ENCODE data around the gene SOCS1. TPM values are rescaled to one million over a fixed set of nuclear protein-coding genes. Genes with fewer than 3 reads are reported as not detected.

Gene SOCS1
- total and polyA plus RNA-seq, 2 donors (not counting 3 experiments of a cell fraction or from before 2014, with no cell fraction given) = 1.1 to 1.7 TPM

DNA sequence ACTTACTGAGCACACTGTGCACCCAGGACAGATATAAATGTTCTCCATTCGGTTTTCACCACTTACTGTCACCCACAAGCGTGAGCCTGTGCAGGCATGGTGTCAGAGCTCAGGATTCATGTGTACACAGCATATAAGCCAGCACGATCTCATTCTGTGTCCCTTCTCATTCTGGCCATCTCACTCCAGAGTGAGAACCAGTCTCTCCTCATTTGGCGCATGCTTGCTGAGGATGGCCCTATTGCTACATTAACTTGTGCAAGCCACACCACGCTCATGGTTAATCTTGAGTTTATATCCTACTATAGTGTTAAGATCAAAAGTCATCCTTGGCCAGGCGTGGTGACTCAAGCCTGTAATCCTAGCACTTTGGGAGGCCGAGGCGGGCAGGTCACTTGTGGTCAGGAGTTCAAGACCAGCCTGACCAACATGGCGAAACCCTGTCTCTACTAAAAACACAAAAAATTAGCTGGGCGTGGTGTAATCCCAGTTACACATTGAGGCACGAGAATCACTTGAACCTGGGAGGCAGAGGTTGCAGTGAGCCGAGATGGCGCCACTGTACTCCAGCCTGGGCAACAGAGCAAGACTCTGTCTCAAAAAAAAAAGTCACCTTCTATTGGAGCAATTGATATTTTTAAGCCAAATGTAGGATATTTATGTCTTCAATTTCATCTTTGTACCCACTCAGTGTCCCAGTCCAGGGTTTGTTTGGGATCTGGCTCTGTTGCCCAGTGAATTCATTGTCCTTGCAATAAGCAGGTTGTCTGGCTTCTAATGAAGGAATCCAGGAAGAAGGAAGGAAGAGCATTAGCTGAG lies 20.9 kb downstream of the SOCS1 start:
- FAIRE-seq (no peak), DNase-seq (ENCODE audit: low read depth, low spot score) (no peak)
- ChIA-PET CTCF (no interaction called here), POLR2A (no interaction called here)
- Histone ChIP-seq H3K79me2 (ENCODE audit: control insufficient read depth, insufficient read depth, low read length) (no peaks in the 10 kb centered on the region), H3K27me3 (ENCODE audit: control insufficient read depth in 2 of 2, insufficient read depth in 2 of 2, low read length in 2 of 2) (no peaks in the 10 kb centered on the region), H3K27ac (ENCODE audit: insufficient read depth, low read depth, low read length) (no peak overlapping the region), H3K4me2 (ENCODE audit: insufficient read depth, low read length) (no peak overlapping the region), H3K4me3 (replicated peaks in 1 of 3; ENCODE audit: insufficient read depth in 1 of 3, low read depth in 1 of 3, low read length in 3 of 3) (no peak overlapping the region), H3K36me3 (ENCODE audit: control insufficient read depth in 2 of 2, extremely low read depth in 1 of 2, insufficient read depth in 2 of 2, low read length in 2 of 2) (no peaks in the 10 kb centered on the region), H2AFZ (ENCODE audit: low read depth, low read length) (no peak overlapping the region), H3K9ac (replicated peaks; ENCODE audit: extremely low read depth, insufficient read depth, low read length) (no peak overlapping the region), H3K9me3 (replicated peaks; ENCODE audit: control insufficient read depth, insufficient read depth, low read length) (no peaks in the 10 kb centered on the region), H4K20me1 (replicated peaks; ENCODE audit: control insufficient read depth, extremely low read depth, insufficient read depth, low read length) (no peaks in the 10 kb centered on the region), H3K4me1 (ENCODE audit: control insufficient read depth, extremely low read depth, insufficient read depth, low read length) (no peaks in the 10 kb centered on the region), H3K9me1 (replicated peaks; ENCODE audit: control insufficient read depth, extremely low read depth, insufficient read depth, low read length) (no peaks in the 10 kb centered on the region)
- dilution Hi-C loops (cut with MboI; ENCODE audit: extremely low pct_ligation_motif_present, low sequenced_read_pairs) = no loop called here
- TF ChIP-seq JUN (IDR thresholded peaks at IDR 0.05; ENCODE audit: borderline replicate concordance, insufficient read depth, insufficient read length, low read depth) = no peak
- no peak for TF ChIP-seq MYC (IDR thresholded peaks at IDR 0.05; ENCODE audit: low read depth, low read length)
- TF ChIP-seq GATA2 (IDR thresholded peaks at IDR 0.05; ENCODE audit: insufficient read depth, insufficient read length, low read depth, low read length) = no peak
- no peak for TF ChIP-seq EZH2 (IDR thresholded peaks at IDR 0.05; ENCODE audit: borderline replicate concordance, low read depth, low read length, severe bottlenecking)
- TF ChIP-seq, protein P1, sequence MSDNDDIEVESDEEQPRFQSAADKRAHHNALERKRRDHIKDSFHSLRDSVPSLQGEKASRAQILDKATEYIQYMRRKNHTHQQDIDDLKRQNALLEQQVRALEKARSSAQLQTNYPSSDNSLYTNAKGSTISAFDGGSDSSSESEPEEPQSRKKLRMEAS (IDR thresholded peaks at IDR 0.05; ENCODE audit: insufficient read depth, insufficient read length) = no peak
- TF ChIP-seq POLR2A (IDR thresholded peaks at IDR 0.05; ENCODE audit: low read depth, low read length) = no peak
- TF ChIP-seq FOS (IDR thresholded peaks at IDR 0.05; ENCODE audit: borderline replicate concordance, insufficient read depth, low read length) = no peak
- TF ChIP-seq, protein P2, sequence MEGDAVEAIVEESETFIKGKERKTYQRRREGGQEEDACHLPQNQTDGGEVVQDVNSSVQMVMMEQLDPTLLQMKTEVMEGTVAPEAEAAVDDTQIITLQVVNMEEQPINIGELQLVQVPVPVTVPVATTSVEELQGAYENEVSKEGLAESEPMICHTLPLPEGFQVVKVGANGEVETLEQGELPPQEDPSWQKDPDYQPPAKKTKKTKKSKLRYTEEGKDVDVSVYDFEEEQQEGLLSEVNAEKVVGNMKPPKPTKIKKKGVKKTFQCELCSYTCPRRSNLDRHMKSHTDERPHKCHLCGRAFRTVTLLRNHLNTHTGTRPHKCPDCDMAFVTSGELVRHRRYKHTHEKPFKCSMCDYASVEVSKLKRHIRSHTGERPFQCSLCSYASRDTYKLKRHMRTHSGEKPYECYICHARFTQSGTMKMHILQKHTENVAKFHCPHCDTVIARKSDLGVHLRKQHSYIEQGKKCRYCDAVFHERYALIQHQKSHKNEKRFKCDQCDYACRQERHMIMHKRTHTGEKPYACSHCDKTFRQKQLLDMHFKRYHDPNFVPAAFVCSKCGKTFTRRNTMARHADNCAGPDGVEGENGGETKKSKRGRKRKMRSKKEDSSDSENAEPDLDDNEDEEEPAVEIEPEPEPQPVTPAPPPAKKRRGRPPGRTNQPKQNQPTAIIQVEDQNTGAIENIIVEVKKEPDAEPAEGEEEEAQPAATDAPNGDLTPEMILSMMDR (IDR thresholded peaks at IDR 0.05; ENCODE audit: extremely low read depth in 1 of 2, insufficient read depth in 1 of 2, low read depth in 1 of 2, low read length in 2 of 2) = no peak
- no peak for TF ChIP-seq POLR2AphosphoS5 (IDR thresholded peaks at IDR 0.05; ENCODE audit: insufficient read depth, low read depth, low read length)
- no TSS peak for BruUV-seq (replicated peaks)
- intact Hi-C loops (cut with micrococcal nuclease) = no loop called here
